Neural cell (in vitro differentiated cells): ENCODE data around the gene CFL2.
"Not testable (repeated sequence)": the region's sequence is repeated elsewhere in the genome, so short reads cannot be mapped to it uniquely, and the experiment has no call there.

Source experiments
- CTCF ChIP-seq: fragments of 450-650 bp; IDR thresholded peaks from 2 replicates; pipeline ENCODE4 v1.5.1; 2014; ENCODE audit warnings: antibody characterized with exemption, mild to moderate bottlenecking, moderate library complexity; ENCODE audit not compliant: poor library complexity, severe bottlenecking
- EP300 ChIP-seq: fragments of 450-650 bp; conservative IDR thresholded peaks from 2 replicates; pipeline ENCODE4 v1.6.1; 2014; ENCODE audit warnings: antibody characterized with exemption, mild to moderate bottlenecking, moderate library complexity; ENCODE audit not compliant: poor library complexity, severe bottlenecking
- EZH2 ChIP-seq: fragments of 200-600, 300-800 bp; shearing (Covaris generic), sonication (generic); IDR thresholded peaks from 2 replicates; pipeline ENCODE4 v1.6.1; 2014; ENCODE audit warnings: antibody characterized with exemption, low read length, borderline replicate concordance, mild to moderate bottlenecking; ENCODE audit not compliant: insufficient read depth, poor library complexity, severe bottlenecking
- RAD21 ChIP-seq: fragments of 450-650 bp; conservative IDR thresholded peaks from 2 replicates; pipeline ENCODE4 v1.6.1; 2014; ENCODE audit warnings: antibody characterized with exemption, mild to moderate bottlenecking, moderate library complexity

GRCh38 chr14:34740139-34740538 lies 25.7 kb upstream of the CFL2 start:
- TF ChIP-seq EP300, CTCF, EZH2, RAD21: not testable (repeated sequence)
